Myocyte (in vitro differentiated cells): Measurements from ENCODE around the gene ARPC1B. TPM values are rescaled to one million over a fixed set of nuclear protein-coding genes. Genes with fewer than 3 reads are reported as not detected.
"Not testable (repeated sequence)": the region's sequence is repeated elsewhere in the genome, so short reads cannot be mapped to it uniquely, and the experiment has no call there.

Source experiments
- DNase-seq: peaks from one replicate; pipeline ENCODE4 v3.0.0-alpha.2; 2012; ENCODE audit warnings: low read depth
- polyA plus RNA-seq: library from polyadenylated mRNA; unstranded; fragments of >200 nt; gene quantifications from one replicate; pipeline ENCODE4 v1.2.1, GENCODE V29; 2012; ENCODE audit warnings: missing spikeins
- total RNA-seq: library from RNA; depleted of rRNA; stranded (reverse); fragments of >200 nt; gene quantifications from 2 replicates; pipeline ENCODE4 v1.2.3, GENCODE V29; 2014

The ARPC1B gene
- 89.6 and 104 TPM in 2 replicates for total RNA-seq
- polyA plus RNA-seq = 253 TPM

GRCh38 chr7:99374111-99375064 is at the start of gene ARPC1B:
TSS of gene ARPC1B (plus strand) at chr7:99374730. CDS start at chr7:99385715, 10,985 bp downstream.
- DNase-seq = peak; percentile 71

- no peak for DNase-seq
Observed at GRCh38 chr7:99325001-99325493, 49.5 kb upstream of the ARPC1B start.

- DNase-seq = peak; percentile 95
Observed at GRCh38 chr7:99325592-99326407, 48.7 kb upstream of the ARPC1B start, which contains the start of gene ARPC1A. TSS of gene ARPC1A (plus strand) at chr7:99325898. CDS start at chr7:99333354, 7,456 bp downstream.

GRCh38 chr7:99326408-99326782 is 48.1 kb upstream of the ARPC1B start:
- DNase-seq = no peak

GRCh38 chr7:99330314-99330961 is 44.1 kb upstream of the ARPC1B start:
- DNase-seq = peak; percentile 37

GRCh38 chr7:99331002-99331401 is 43.5 kb upstream of the ARPC1B start:
- no peak for DNase-seq

GRCh38 chr7:99339595-99339994 is 34.9 kb upstream of the ARPC1B start:
- no peak for DNase-seq

GRCh38 chr7:99340659-99341058 is 33.9 kb upstream of the ARPC1B start:
- no peak for DNase-seq

GRCh38 chr7:99344061-99344647 is 30.4 kb upstream of the ARPC1B start:
- DNase-seq = no peak

- not testable (repeated sequence) for DNase-seq
Observed at GRCh38 chr7:99350641-99351040, 23.9 kb upstream of the ARPC1B start.

GRCh38 chr7:99352247-99352646 is 22.3 kb upstream of the ARPC1B start:
- DNase-seq = no peak

GRCh38 chr7:99355098-99355497 is 19.4 kb upstream of the ARPC1B start:
- DNase-seq = no peak

- no peak for DNase-seq
Observed at GRCh38 chr7:99357701-99358490, 16.6 kb upstream of the ARPC1B start.

GRCh38 chr7:99358521-99358920 is 16.0 kb upstream of the ARPC1B start:
- DNase-seq = not testable (repeated sequence)

GRCh38 chr7:99359465-99360154 is 14.9 kb upstream of the ARPC1B start:
- no peak for DNase-seq

GRCh38 chr7:99362801-99363200 is 11.7 kb upstream of the ARPC1B start:
- DNase-seq = no peak

GRCh38 chr7:99363286-99363685 is 11.2 kb upstream of the ARPC1B start:
- DNase-seq = no peak

GRCh38 chr7:99365318-99366141 is 9.0 kb upstream of the ARPC1B start:
- no peak for DNase-seq
